Measurements from ENCODE around the gene ADGRB3. TPM values are rescaled to one million over a fixed set of nuclear protein-coding genes. Genes with fewer than 3 reads are reported as not detected.

The ADGRB3 gene
- total RNA-seq, 4 donors from 2014 or later, result 3.9 to 9.8 (median 7.2) TPM

- H3K4me1 ChIP-seq, result no peaks in the 10 kb centered on the region
- WGBS, 2 donors (ENCODE audit: low coverage in 1 of 2), result 49 to 53% methylated on average over 3 of the region's 3 CpGs
- no peaks in the 10 kb centered on the region for H3K36me3 ChIP-seq
- no peak overlapping the region for H3K27ac ChIP-seq
- no peak for ATAC-seq
- no peaks in the 10 kb centered on the region for H3K27me3 ChIP-seq
- TF ChIP-seq POLR2AphosphoS5 (IDR thresholded peaks at IDR 0.05) (no peak), POLR2A (IDR thresholded peaks at IDR 0.05) (no peak), EP300 (IDR thresholded peaks at IDR 0.05) (no peak), CTCF (IDR thresholded peaks at IDR 0.05) (no peak)
- no peak overlapping the region for H3K4me3 ChIP-seq
- H3K9me3 ChIP-seq, result no peaks in the 10 kb centered on the region
These were observed 391.6 kb downstream of the ADGRB3 start for GRCh38 chr6:69026715-69027114.

GRCh38 chr6:69027861-69028260, 392.8 kb downstream of the ADGRB3 start:
- Histone ChIP-seq H3K9me3 (no peaks in the 10 kb centered on the region), H3K27me3 (no peaks in the 10 kb centered on the region), H3K27ac (no peak overlapping the region), H3K36me3 (no peaks in the 10 kb centered on the region), H3K4me1 (no peaks in the 10 kb centered on the region), H3K4me3 (no peak overlapping the region)
- WGBS, 2 donors (ENCODE audit: low coverage in 1 of 2), result 85% methylated on average over 1 of the region's 1 CpG
- ATAC-seq, result no peak
- TF ChIP-seq CTCF (IDR thresholded peaks at IDR 0.05), result no peak
- TF ChIP-seq POLR2AphosphoS5 (IDR thresholded peaks at IDR 0.05), result no peak
- TF ChIP-seq EP300 (IDR thresholded peaks at IDR 0.05), result no peak
- no peak for TF ChIP-seq POLR2A (IDR thresholded peaks at IDR 0.05)

GRCh38 chr6:69038841-69039240, 403.8 kb downstream of the ADGRB3 start:
- Histone ChIP-seq H3K4me1 (no peaks in the 10 kb centered on the region), H3K9me3 (no peaks in the 10 kb centered on the region), H3K27me3 (no peaks in the 10 kb centered on the region), H3K27ac (no peak overlapping the region), H3K4me3 (no peak overlapping the region), H3K36me3 (no peaks in the 10 kb centered on the region)
- TF ChIP-seq POLR2A (IDR thresholded peaks at IDR 0.05) (no peak), EP300 (IDR thresholded peaks at IDR 0.05) (no peak)
- ATAC-seq, result no peak

GRCh38 chr6:69042297-69042696, 407.2 kb downstream of the ADGRB3 start:
- Histone ChIP-seq H3K27ac (no peak overlapping the region), H3K36me3 (no peaks in the 10 kb centered on the region), H3K4me3 (no peak overlapping the region), H3K9me3 (no peaks in the 10 kb centered on the region), H3K4me1 (no peaks in the 10 kb centered on the region), H3K27me3 (no peaks in the 10 kb centered on the region)
- TF ChIP-seq CTCF (IDR thresholded peaks at IDR 0.05), result no peak
- no peak for ATAC-seq
- WGBS, 2 donors (ENCODE audit: low coverage in 1 of 2), result 81 to 85% methylated on average over 3 of the region's 3 CpGs

GRCh38 chr6:69044534-69044933, 409.5 kb downstream of the ADGRB3 start:
- Histone ChIP-seq H3K27ac (no peak overlapping the region), H3K9me3 (no peaks in the 10 kb centered on the region), H3K4me1 (no peaks in the 10 kb centered on the region), H3K4me3 (no peak overlapping the region), H3K36me3 (no peaks in the 10 kb centered on the region), H3K27me3 (no peaks in the 10 kb centered on the region)
- WGBS, 2 donors (ENCODE audit: low coverage in 1 of 2), result 59 to 89% methylated on average over 3 of the region's 3 CpGs
- TF ChIP-seq POLR2AphosphoS5 (IDR thresholded peaks at IDR 0.05), result no peak
- TF ChIP-seq EP300 (IDR thresholded peaks at IDR 0.05), result no peak
- no peak for TF ChIP-seq CTCF (IDR thresholded peaks at IDR 0.05)
- no peak for TF ChIP-seq POLR2A (IDR thresholded peaks at IDR 0.05)
- no peak for ATAC-seq

- H3K4me1 ChIP-seq, result no peaks in the 10 kb centered on the region
- no peak overlapping the region for H3K4me3 ChIP-seq
- TF ChIP-seq POLR2A (IDR thresholded peaks at IDR 0.05), result no peak
- no peak for TF ChIP-seq EP300 (IDR thresholded peaks at IDR 0.05)
- TF ChIP-seq CTCF (IDR thresholded peaks at IDR 0.05), result no peak
- TF ChIP-seq POLR2AphosphoS5 (IDR thresholded peaks at IDR 0.05), result no peak
- ATAC-seq, result no peak
- H3K36me3 ChIP-seq, result no peaks in the 10 kb centered on the region
- no peak overlapping the region for H3K27ac ChIP-seq
- no peaks in the 10 kb centered on the region for H3K9me3 ChIP-seq
- 37 to 70% methylated on average over 1 of the region's 1 CpG for WGBS, 2 donors (ENCODE audit: low coverage in 1 of 2)
- H3K27me3 ChIP-seq, result no peaks in the 10 kb centered on the region
These were observed 424.3 kb downstream of the ADGRB3 start for GRCh38 chr6:69059413-69059812.
